HL-60 (cell line): Measurements from ENCODE around the gene CDH1.
"Not testable (repeated sequence)": the region's sequence is repeated elsewhere in the genome, so short reads cannot be mapped to it uniquely, and the experiment has no call there.

Experiments used
- DNase-seq, 2 experiments: peaks; one replicate each; pipeline ENCODE4 v3.0.0-alpha.2; 2010 to 2020; ENCODE audit warnings: low read depth in 1 of 2, low spot score in 1 of 2
- H3K27ac ChIP-seq: fragments of 250-450 bp; sonication (Bioruptor Pico); replicated peaks from 2 replicates; pipeline ENCODE4 v1.5.1; 2020; ENCODE audit warnings: mild to moderate bottlenecking, moderate library complexity
- H3K27me3 ChIP-seq: fragments of 250-450 bp; sonication (Bioruptor Pico); 2 replicates; pipeline ENCODE4 v1.5.1; 2021; ENCODE audit warnings: mild to moderate bottlenecking, moderate library complexity; ENCODE audit not compliant: insufficient read depth, poor library complexity, severe bottlenecking
- H3K4me3 ChIP-seq: replicated peaks from 2 replicates; pipeline ENCODE4 v1.5.1; 2011; ENCODE audit warnings: mild to moderate bottlenecking, control low read depth, low read length; ENCODE audit not compliant: insufficient read depth
- CTCF ChIP-seq: IDR thresholded peaks from one replicate; pipeline ENCODE4 v1.5.1; 2011; ENCODE audit warnings: low read length, control low read depth, inconsistent platforms; ENCODE audit not compliant: insufficient read depth
- GABPA ChIP-seq: IDR thresholded peaks from 2 replicates; pipeline ENCODE4 v1.6.1; 2012; ENCODE audit warnings: low read depth
- POLR2AphosphoS5 ChIP-seq: IDR thresholded peaks from 2 replicates; pipeline ENCODE4 v1.6.1; 2012; ENCODE audit warnings: low read depth
- REST ChIP-seq: IDR thresholded peaks from 2 replicates; pipeline ENCODE4 v1.6.1; 2012; ENCODE audit warnings: low read depth; ENCODE audit not compliant: insufficient replicate concordance
- SPI1 ChIP-seq: IDR thresholded peaks from 2 replicates; pipeline ENCODE4 v1.6.1; 2012; ENCODE audit warnings: low read depth, mild to moderate bottlenecking, borderline replicate concordance

The CDH1 gene

GRCh38 chr16:68839831-68840230, 102.7 kb downstream of the CDH1 start:
- no peaks in the 10 kb centered on the region for H3K27me3 ChIP-seq
- no peak overlapping the region for H3K4me3 ChIP-seq
- no peak overlapping the region for H3K27ac ChIP-seq
- TF ChIP-seq CTCF (no peak), REST (no peak), SPI1 (no peak), GABPA (no peak), POLR2AphosphoS5 (no peak)
- DNase-seq, result no peak

GRCh38 chr16:68842964-68843481, 105.9 kb downstream of the CDH1 start:
- H3K27me3 ChIP-seq, DNase-seq: not testable (repeated sequence)
- Histone ChIP-seq H3K4me3 (peak overlapping the region; percentile 85), H3K27ac (peak overlapping the region; percentile 93)
- 0 out of 2 replicates have a peak, but pooled peaks have one; percentile 3 for TF ChIP-seq SPI1

GRCh38 chr16:68843482-68844210, 106.6 kb downstream of the CDH1 start, which contains the start of gene TANGO6:
TSS of gene TANGO6 (plus strand) at chr16:68843531. CDS start at chr16:68843618, 87 bp downstream.
- no peaks in the 10 kb centered on the region for H3K27me3 ChIP-seq
- DNase-seq, result peak; percentile 70 to 88
- peak within 1 kb of the TSS; percentile 93 for H3K27ac ChIP-seq
- TF ChIP-seq CTCF, result no peak
- peak; percentile 99 for TF ChIP-seq POLR2AphosphoS5
- peak; percentile 75 for TF ChIP-seq REST
- TF ChIP-seq GABPA, result 0 out of 2 replicates have a peak, but pooled peaks have one; percentile 7
- peak within 1 kb of the TSS; percentile 85 for H3K4me3 ChIP-seq

- DNase-seq, result peak in 1 of 2 experiments; percentile 38
- Histone ChIP-seq H3K4me3 (peak overlapping the region; percentile 85), H3K27ac (peak overlapping the region; percentile 93), H3K27me3 (no peaks in the 10 kb centered on the region)
- TF ChIP-seq SPI1 (no peak), REST (no peak), GABPA (no peak), CTCF (no peak), POLR2AphosphoS5 (no peak)
Observed at GRCh38 chr16:68844211-68844564, 107.1 kb downstream of the CDH1 start.
